ENCODE results near the gene FHIT. TPM values are rescaled to one million over a fixed set of nuclear protein-coding genes. Genes with fewer than 3 reads are reported as not detected.

The FHIT gene
- total and polyA plus RNA-seq, 2 of the 4 experiments (the other 2 are of a cell fraction) = 0.07 TPM; not detected in 1

DNA sequence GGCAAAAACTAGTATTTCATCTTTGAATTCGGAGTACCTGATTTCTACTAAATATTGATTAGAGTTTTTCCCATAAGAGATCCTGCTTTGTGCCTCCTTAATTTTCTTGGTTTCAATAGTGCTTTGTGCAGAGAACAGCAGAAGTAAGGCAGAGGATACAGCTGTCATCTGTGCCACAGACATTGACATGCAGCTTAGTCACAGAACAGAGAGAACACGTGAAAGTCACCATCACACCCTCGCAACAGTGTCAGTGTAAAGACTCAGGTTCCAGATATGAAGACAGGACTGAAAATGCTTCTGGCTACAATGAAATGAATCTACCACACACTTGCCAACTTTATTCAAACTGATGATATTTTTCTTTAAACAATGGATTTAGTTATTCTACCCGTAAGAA, 1258.7 kb downstream of the FHIT start:
- BruUV-seq (replicated peaks) = no TSS peak
- H3K18ac ChIP-seq (ENCODE audit: low read depth, low read length) = no peak overlapping the region
- H4K5ac ChIP-seq (ENCODE audit: low read depth, low read length) = no peak overlapping the region
- H3K27me3 ChIP-seq (ENCODE audit: control insufficient read depth, insufficient read depth, low read length) = no peaks in the 10 kb centered on the region; the same call in 1 of the 2 replicates
- H3K36me3 ChIP-seq (ENCODE audit: control insufficient read depth, insufficient read depth, low read length) = no peaks in the 10 kb centered on the region
- dilution Hi-C loops (cut with HindIII; ENCODE audit: low sequenced_read_pairs, unreplicated experiment) = no loop called here
- TF ChIP-seq NFE2L2 (IDR thresholded peaks at IDR 0.05; ENCODE audit: low read depth, low read length) (no peak), RCOR1 (IDR thresholded peaks at IDR 0.05; ENCODE audit: insufficient replicate concordance, low read length) (no peak), SMC3 (IDR thresholded peaks at IDR 0.05; ENCODE audit: low read depth, low read length) (no peak), CEBPB (IDR thresholded peaks at IDR 0.05; ENCODE audit: low read depth, low read length) (no peak), MAFK (IDR thresholded peaks at IDR 0.05; ENCODE audit: low read depth, low read length) (no peak), RFX5 (IDR thresholded peaks at IDR 0.05; ENCODE audit: low read depth, low read length) (no peak), BHLHE40 (IDR thresholded peaks at IDR 0.05; ENCODE audit: low read depth, low read length) (no peak), RAD21 (IDR thresholded peaks at IDR 0.05; ENCODE audit: low read length) (no peak), POLR2A (IDR thresholded peaks at IDR 0.05; ENCODE audit: low read depth, low read length) (no peak)
- TF ChIP-seq, protein P1, sequence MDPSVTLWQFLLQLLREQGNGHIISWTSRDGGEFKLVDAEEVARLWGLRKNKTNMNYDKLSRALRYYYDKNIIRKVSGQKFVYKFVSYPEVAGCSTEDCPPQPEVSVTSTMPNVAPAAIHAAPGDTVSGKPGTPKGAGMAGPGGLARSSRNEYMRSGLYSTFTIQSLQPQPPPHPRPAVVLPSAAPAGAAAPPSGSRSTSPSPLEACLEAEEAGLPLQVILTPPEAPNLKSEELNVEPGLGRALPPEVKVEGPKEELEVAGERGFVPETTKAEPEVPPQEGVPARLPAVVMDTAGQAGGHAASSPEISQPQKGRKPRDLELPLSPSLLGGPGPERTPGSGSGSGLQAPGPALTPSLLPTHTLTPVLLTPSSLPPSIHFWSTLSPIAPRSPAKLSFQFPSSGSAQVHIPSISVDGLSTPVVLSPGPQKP (IDR thresholded peaks at IDR 0.05; ENCODE audit: borderline replicate concordance, low read depth, low read length) = no peak
- H3K23ac ChIP-seq (ENCODE audit: low read depth, low read length) = no peak overlapping the region
- no peak overlapping the region for H2AK5ac ChIP-seq (ENCODE audit: low read depth, low read length)
- H2AK9ac ChIP-seq (replicated peaks; ENCODE audit: low read depth, low read length, poor library complexity) = no peak overlapping the region
- no peak overlapping the region for H3K14ac ChIP-seq (replicated peaks; ENCODE audit: low read depth, low read length)
- no peak overlapping the region for H3K4me2 ChIP-seq (ENCODE audit: low read depth, low read length)
- no peak overlapping the region for H4K91ac ChIP-seq (ENCODE audit: insufficient read depth, low read depth, low read length)
- no peak overlapping the region for H3K9ac ChIP-seq (ENCODE audit: low read depth, low read length)
- no peaks in the 10 kb centered on the region for H3K9me1 ChIP-seq (ENCODE audit: insufficient read depth, low read length)
- DNase-seq (no peak), ATAC-seq (ENCODE audit: low read depth) (no peak)
- no CpG with 5 or more reads among the region's 4 CpGs for whole genome bisulfite sequencing, 2 experiments (ENCODE audit: extremely low coverage in 2 of 2, insufficient read length in 1 of 2)
- no peaks in the 10 kb centered on the region for H3K9me3 ChIP-seq (ENCODE audit: control insufficient read depth, insufficient read depth, low read length)
- no peaks in the 10 kb centered on the region for H4K20me1 ChIP-seq (ENCODE audit: insufficient read depth, low read length)
- H3K4me1 ChIP-seq (ENCODE audit: control insufficient read depth, insufficient read depth, low read length) = no peaks in the 10 kb centered on the region
- intact Hi-C loops (cut with micrococcal nuclease) = no loop called here
- H3K4ac ChIP-seq (ENCODE audit: low read depth, low read length) = no peak overlapping the region
- no peak overlapping the region for H2BK15ac ChIP-seq (ENCODE audit: low read depth, low read length)
- CTCF ChIA-PET = no interaction called here
- no peak overlapping the region for H4K8ac ChIP-seq (ENCODE audit: low read depth in 2 of 2, low read length in 2 of 2)
- no peak overlapping the region for H2BK20ac ChIP-seq (ENCODE audit: low read depth, low read length)
- POLR2A ChIA-PET (ENCODE audit: unreplicated experiment) = no interaction called here
- no peak overlapping the region for H3K56ac ChIP-seq (ENCODE audit: extremely low read depth, insufficient read depth, low read length)
- in situ Hi-C loops (cut with MboI; ENCODE audit: low sequenced_read_pairs) = no loop called here
- H3K79me1 ChIP-seq (ENCODE audit: low read depth in 1 of 2, low read length in 2 of 2) = no peaks in the 10 kb centered on the region
- no peak overlapping the region for H2AFZ ChIP-seq (replicated peaks; ENCODE audit: low read length, poor library complexity)
- no peak overlapping the region for H3K4me3 ChIP-seq (ENCODE audit: insufficient read depth, low read depth, low read length)
- H2BK5ac ChIP-seq (ENCODE audit: low read depth, low read length, poor library complexity, severe bottlenecking) = no peak overlapping the region
- no peak overlapping the region for H2BK120ac ChIP-seq (ENCODE audit: low read depth, low read length)
- no peak overlapping the region for H3K27ac ChIP-seq (ENCODE audit: insufficient read depth, low read length)
